Endothelial cell of umbilical vein (primary cell): Measurements from ENCODE around the gene CLDN7. TPM values are rescaled to one million over a fixed set of nuclear protein-coding genes. Genes with fewer than 3 reads are reported as not detected.

Experiments
- BruUV-seq: library from RNA; stranded (reverse); fragments of 400-500 nt; replicated peaks from 2 replicates; lab custom pipeline; 2021; lab: Mats Ljungman, UMichigan
- CTCF ChIA-PET: fragments of 300-600, 350-600 bp; sonication (Branson Sonifier 250); formaldehyde crosslinking; loops from one replicate; lab custom pipeline; 2021; ENCODE audit warnings: antibody characterized with exemption, inconsistent platforms; lab: Charles Lee
- POLR2A ChIA-PET: fragments of 300-600, 350-600 bp; sonication (Branson Sonifier 250); formaldehyde crosslinking; loops from one replicate; lab custom pipeline; 2021; ENCODE audit warnings: antibody characterized with exemption, inconsistent platforms; lab: Charles Lee
- DNase-seq: peaks from one replicate; pipeline ENCODE4 v3.0.0-alpha.2; 2011; ENCODE audit warnings: low read depth, low spot score
- FAIRE-seq: peaks from 2 replicates; lab custom pipeline; 2011; peaks lifted over from hg19 to GRCh38; lab: Jason Lieb, UNC
- H2AFZ ChIP-seq: 2 replicates; pipeline ENCODE4 v1.6.0; 2012; ENCODE audit warnings: low read depth, low read length, control low read depth, inconsistent platforms
- H3K27ac ChIP-seq: 2 replicates; pipeline ENCODE4 v1.5.1; 2011; ENCODE audit warnings: low read depth, mild to moderate bottlenecking, control low read depth, low read length, moderate library complexity; ENCODE audit not compliant: insufficient read depth
- H3K27me3 ChIP-seq, 2 experiments: 2 replicates each; pipeline versions ENCODE4 v1.6.0 to v1.6.1; 2011; ENCODE audit warnings: low read length in 2 of 2, mixed read lengths in 1 of 2; ENCODE audit not compliant: control insufficient read depth in 2 of 2, insufficient read depth in 2 of 2
- H3K36me3 ChIP-seq, 2 experiments: 2 replicates in 1 of 2; 3 replicates in 1 of 2; pipeline ENCODE4 v1.5.1; 2011; ENCODE audit warnings: low read length in 2 of 2, mild to moderate bottlenecking in 1 of 2, moderate library complexity in 1 of 2; ENCODE audit not compliant: control insufficient read depth in 2 of 2, insufficient read depth in 2 of 2; ENCODE audit errors: extremely low read depth in 1 of 2
- H3K4me1 ChIP-seq: 3 replicates; pipeline ENCODE4 v1.5.1; 2011; ENCODE audit warnings: mild to moderate bottlenecking, low read length; ENCODE audit not compliant: control insufficient read depth, insufficient read depth; ENCODE audit errors: extremely low read depth
- H3K4me2 ChIP-seq: 2 replicates; pipeline ENCODE4 v1.6.1; 2011; ENCODE audit warnings: low read length, control low read depth, mixed read lengths; ENCODE audit not compliant: insufficient read depth
- H3K4me3 ChIP-seq, 3 experiments: fragments of 200-600 bp in 1 of 3; sonication (generic), shearing (Covaris generic) in 1 of 3; replicated peaks in 1 of 3; 2 replicates each; pipeline ENCODE4 v1.5.1; 2011 to 2016; ENCODE audit warnings: control low read depth in 3 of 3, low read length in 3 of 3, mild to moderate bottlenecking in 2 of 3, inconsistent platforms in 1 of 3, low read depth in 1 of 3, moderate library complexity in 1 of 3; ENCODE audit not compliant: insufficient read depth in 1 of 3
- H3K79me2 ChIP-seq: 2 replicates; pipeline ENCODE4 v1.6.0; 2012; ENCODE audit warnings: low read length, inconsistent platforms; ENCODE audit not compliant: control insufficient read depth, insufficient read depth
- H3K9ac ChIP-seq: replicated peaks from 2 replicates; pipeline ENCODE3; 2011; ENCODE audit warnings: low read length, control low read depth; ENCODE audit not compliant: insufficient read depth; ENCODE audit errors: extremely low read depth
- H3K9me1 ChIP-seq: replicated peaks from 3 replicates; pipeline ENCODE4 v1.6.0; 2011; ENCODE audit warnings: mild to moderate bottlenecking, low read length; ENCODE audit not compliant: control insufficient read depth, insufficient read depth; ENCODE audit errors: extremely low read depth
- H3K9me3 ChIP-seq: replicated peaks from 2 replicates; pipeline ENCODE4 v1.5.1; 2012; ENCODE audit warnings: low read length, inconsistent platforms; ENCODE audit not compliant: control insufficient read depth, insufficient read depth
- H4K20me1 ChIP-seq: replicated peaks from 2 replicates; pipeline ENCODE3; 2011; ENCODE audit warnings: mild to moderate bottlenecking, low read length; ENCODE audit not compliant: control insufficient read depth, insufficient read depth; ENCODE audit errors: extremely low read depth
- EZH2 ChIP-seq: IDR thresholded peaks from 2 replicates; pipeline ENCODE4 v1.6.1; 2012; ENCODE audit warnings: borderline replicate concordance, low read depth, mild to moderate bottlenecking, moderate library complexity, low read length, inconsistent platforms; ENCODE audit not compliant: severe bottlenecking
- FOS ChIP-seq: IDR thresholded peaks from 2 replicates; pipeline ENCODE4 v1.6.1; 2011; ENCODE audit warnings: mild to moderate bottlenecking, low read length, moderate library complexity, borderline replicate concordance; ENCODE audit not compliant: insufficient read depth
- GATA2 ChIP-seq: IDR thresholded peaks from 2 replicates; pipeline ENCODE4 v1.7.0; 2011; ENCODE audit warnings: low read depth, mild to moderate bottlenecking, moderate library complexity, mixed read lengths, low read length; ENCODE audit not compliant: insufficient read length, insufficient read depth
- JUN ChIP-seq: IDR thresholded peaks from 2 replicates; pipeline ENCODE4 v1.6.1; 2011; ENCODE audit warnings: borderline replicate concordance, low read depth; ENCODE audit not compliant: insufficient read length, insufficient read depth
- MYC ChIP-seq: IDR thresholded peaks from one replicate; pipeline ENCODE4 v1.6.1; 2011; ENCODE audit warnings: mild to moderate bottlenecking, low read depth, low read length
- POLR2A ChIP-seq: IDR thresholded peaks from 2 replicates; pipeline ENCODE4 v1.6.1; 2012; ENCODE audit warnings: low read depth, mild to moderate bottlenecking, control low read depth, low read length
- POLR2AphosphoS5 ChIP-seq: IDR thresholded peaks from 2 replicates; pipeline ENCODE4 v1.6.1; 2012; ENCODE audit warnings: low read depth, mild to moderate bottlenecking, control low read depth, low read length, moderate library complexity; ENCODE audit not compliant: insufficient read depth
- dilution Hi-C: fragments of 300-500 bp; cut with MboI; formaldehyde crosslinking; loops from one replicate; pipeline ENCODE4 v1.15.0; 2019; ENCODE audit warnings: low sequenced_read_pairs; ENCODE audit not compliant: extremely low pct_ligation_motif_present
- intact Hi-C: fragments of 100-400 bp; cut with micrococcal nuclease; formaldehyde crosslinking; loops from one replicate; pipeline ENCODE4 v1.10.0; 2022
- polyA plus RNA-seq, 4 experiments: library from polyadenylated mRNA; depleted of rRNA in 3 of 4; stranded (reverse) in 3 of 4; unstranded in 1 of 4; fragments of >200 nt; gene quantifications; 2 replicates each; pipeline versions ENCODE4 v1.2.1 to v1.2.3, GENCODE V29; 2011 to 2012; ENCODE audit warnings: missing spikeins in 1 of 4
- total RNA-seq: library from RNA; stranded (reverse); gene quantifications from 2 replicates; pipeline ENCODE4 v1.2.3, GENCODE V29; 2021
- TF ChIP-seq, protein P1 (sequence below), 2 donors: IDR thresholded peaks; 1 replicate in 1 of 2; 2 replicates in 1 of 2; pipeline ENCODE4 v1.5.1; 2011; ENCODE audit warnings: low read length in 2 of 2, mild to moderate bottlenecking in 2 of 2, moderate library complexity in 2 of 2, control low read depth in 1 of 2, inconsistent platforms in 1 of 2, low read depth in 1 of 2; ENCODE audit not compliant: insufficient read depth in 1 of 2; ENCODE audit errors: extremely low read depth in 1 of 2
- TF ChIP-seq, protein P2 (sequence below): IDR thresholded peaks from 2 replicates; pipeline ENCODE4 v1.6.1; 2011; ENCODE audit not compliant: insufficient read depth, insufficient read length

Gene CLDN7
- total and polyA plus RNA-seq, 2 donors (not counting 3 experiments of a cell fraction or from before 2014, with no cell fraction given) = 25.4 to 25.7 TPM

- intact Hi-C loops (loop anchor here (5.0 kb wide), 1 partner anchor 187 kb away; the partner anchor contains the start of genes FGF11 and TMEM102), dilution Hi-C loops (no loop called here)
- Histone ChIP-seq H3K9me3 (no peaks in the 10 kb centered on the region), H4K20me1 (no peaks in the 10 kb centered on the region), H3K36me3 (peaks cover 0 to 15% of the 10 kb centered on the region in 2 experiments), H2AFZ (no peak overlapping the region), H3K4me2 (peak overlapping the region; percentile 75), H3K79me2 (peaks cover 65% of the 10 kb centered on the region), H3K27me3 (no peaks in the 10 kb centered on the region), H3K4me3 (peak overlapping the region in 1 of 3 experiments; percentile 87), H3K4me1 (peaks cover 23% of the 10 kb centered on the region), H3K9ac (peak overlapping the region; percentile 80), H3K9me1 (no peaks in the 10 kb centered on the region), H3K27ac (peak overlapping the region; percentile 30)
- POLR2A ChIA-PET = no interaction called here
- no TSS peak for BruUV-seq
- no peak for TF ChIP-seq GATA2
- no peak for TF ChIP-seq FOS
- no peak for TF ChIP-seq POLR2AphosphoS5
- no peak for TF ChIP-seq POLR2A
- TF ChIP-seq, protein P1, sequence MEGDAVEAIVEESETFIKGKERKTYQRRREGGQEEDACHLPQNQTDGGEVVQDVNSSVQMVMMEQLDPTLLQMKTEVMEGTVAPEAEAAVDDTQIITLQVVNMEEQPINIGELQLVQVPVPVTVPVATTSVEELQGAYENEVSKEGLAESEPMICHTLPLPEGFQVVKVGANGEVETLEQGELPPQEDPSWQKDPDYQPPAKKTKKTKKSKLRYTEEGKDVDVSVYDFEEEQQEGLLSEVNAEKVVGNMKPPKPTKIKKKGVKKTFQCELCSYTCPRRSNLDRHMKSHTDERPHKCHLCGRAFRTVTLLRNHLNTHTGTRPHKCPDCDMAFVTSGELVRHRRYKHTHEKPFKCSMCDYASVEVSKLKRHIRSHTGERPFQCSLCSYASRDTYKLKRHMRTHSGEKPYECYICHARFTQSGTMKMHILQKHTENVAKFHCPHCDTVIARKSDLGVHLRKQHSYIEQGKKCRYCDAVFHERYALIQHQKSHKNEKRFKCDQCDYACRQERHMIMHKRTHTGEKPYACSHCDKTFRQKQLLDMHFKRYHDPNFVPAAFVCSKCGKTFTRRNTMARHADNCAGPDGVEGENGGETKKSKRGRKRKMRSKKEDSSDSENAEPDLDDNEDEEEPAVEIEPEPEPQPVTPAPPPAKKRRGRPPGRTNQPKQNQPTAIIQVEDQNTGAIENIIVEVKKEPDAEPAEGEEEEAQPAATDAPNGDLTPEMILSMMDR (IDR thresholded peaks at IDR 0.05; ENCODE audit: extremely low read depth in 1 of 2, insufficient read depth in 1 of 2, low read depth in 1 of 2, low read length in 2 of 2) = no peak
- TF ChIP-seq JUN = no peak
- TF ChIP-seq, protein P2, sequence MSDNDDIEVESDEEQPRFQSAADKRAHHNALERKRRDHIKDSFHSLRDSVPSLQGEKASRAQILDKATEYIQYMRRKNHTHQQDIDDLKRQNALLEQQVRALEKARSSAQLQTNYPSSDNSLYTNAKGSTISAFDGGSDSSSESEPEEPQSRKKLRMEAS = no peak
- no peak for TF ChIP-seq EZH2
- TF ChIP-seq MYC = no peak
- no peak for DNase-seq
- CTCF ChIA-PET = interaction anchor here (0.7 kb wide), 1 partner anchor 204 kb away, joined by 4 read pairs; no protein-coding TSS in a partner anchor
- FAIRE-seq = no peak
Measured at GRCh38 chr17:7249830-7250229, 12.4 kb downstream of the CLDN7 start.
